H9 (cell line): ENCODE results near the gene LRCOL1. TPM values are rescaled to one million over a fixed set of nuclear protein-coding genes. Genes with fewer than 3 reads are reported as not detected.

Experiments used
- DNase-seq: peaks from one replicate; pipeline ENCODE4 v3.0.0-alpha.2; 2017
- H2AFZ ChIP-seq: one replicate; pipeline ENCODE4 v1.6.1; 2013; ENCODE audit warnings: mild to moderate bottlenecking, low read length, control low read depth, moderate library complexity
- H2AK5ac ChIP-seq: 2 replicates; pipeline ENCODE4 v1.6.1; 2013; ENCODE audit warnings: low read length, control low read depth, mixed read lengths; ENCODE audit not compliant: insufficient read length
- H2BK120ac ChIP-seq: one replicate; pipeline ENCODE4 v1.6.1; 2013; ENCODE audit warnings: low read depth, mild to moderate bottlenecking, low read length, control low read depth, inconsistent platforms; ENCODE audit not compliant: poor library complexity, severe bottlenecking
- H2BK12ac ChIP-seq: 2 replicates; pipeline ENCODE4 v1.6.1; 2013; ENCODE audit warnings: low read length, control low read depth, mixed read lengths, low read depth; ENCODE audit not compliant: insufficient read length
- H2BK15ac ChIP-seq: 2 replicates; pipeline ENCODE4 v1.6.1; 2013; ENCODE audit warnings: low read depth, low read length, control low read depth
- H2BK20ac ChIP-seq: one replicate; pipeline ENCODE4 v1.6.1; 2013; ENCODE audit warnings: low read depth, mild to moderate bottlenecking, low read length, control low read depth, inconsistent platforms; ENCODE audit not compliant: poor library complexity, severe bottlenecking
- H2BK5ac ChIP-seq: 2 replicates; pipeline ENCODE4 v1.6.1; 2013; ENCODE audit warnings: low read length, control low read depth, mixed read lengths; ENCODE audit not compliant: insufficient read length
- H3K14ac ChIP-seq: 2 replicates; pipeline ENCODE4 v1.6.1; 2013; ENCODE audit warnings: low read length, control low read depth; ENCODE audit not compliant: insufficient read depth
- H3K18ac ChIP-seq: 2 replicates; pipeline ENCODE4 v1.6.1; 2013; ENCODE audit warnings: low read depth, mild to moderate bottlenecking, mixed read lengths, low read length, control low read depth; ENCODE audit not compliant: insufficient read length
- H3K23ac ChIP-seq: 2 replicates; pipeline ENCODE4 v1.6.1; 2013; ENCODE audit warnings: low read length, control low read depth, mixed read lengths, low read depth; ENCODE audit not compliant: insufficient read length
- H3K23me2 ChIP-seq: 2 replicates; pipeline ENCODE4 v1.6.1; 2013; ENCODE audit warnings: low read depth, mild to moderate bottlenecking, mixed read lengths, low read length, control low read depth; ENCODE audit not compliant: insufficient read length, poor library complexity, severe bottlenecking
- H3K27ac ChIP-seq: 2 replicates; pipeline ENCODE4 v1.5.1; 2013; ENCODE audit warnings: low read length, control low read depth, mixed read lengths, low read depth; ENCODE audit not compliant: insufficient read length
- H3K27me3 ChIP-seq: 2 replicates; pipeline ENCODE4 v1.6.1; 2013; ENCODE audit warnings: low read length, control low read depth, inconsistent platforms; ENCODE audit not compliant: insufficient read depth
- H3K4ac ChIP-seq: 2 replicates; pipeline ENCODE4 v1.6.1; 2013; ENCODE audit warnings: low read depth, mild to moderate bottlenecking, control low read depth, inconsistent platforms, low read length, moderate library complexity
- H3K4me1 ChIP-seq: 2 replicates; pipeline ENCODE4 v1.6.1; 2013; ENCODE audit warnings: low read length, control low read depth, inconsistent platforms; ENCODE audit not compliant: insufficient read depth
- H3K4me2 ChIP-seq: 2 replicates; pipeline ENCODE4 v1.6.1; 2013; ENCODE audit warnings: low read length, control low read depth, mixed read lengths; ENCODE audit not compliant: insufficient read length, insufficient read depth
- H3K56ac ChIP-seq: 2 replicates; pipeline ENCODE4 v1.6.1; 2013; ENCODE audit warnings: low read depth, mild to moderate bottlenecking, mixed read lengths, low read length, control low read depth; ENCODE audit not compliant: insufficient read length
- H3K79me1 ChIP-seq: 2 replicates; pipeline ENCODE4 v1.6.1; 2013; ENCODE audit warnings: low read depth, mild to moderate bottlenecking, moderate library complexity, low read length, control low read depth, inconsistent platforms; ENCODE audit not compliant: insufficient read depth, poor library complexity, severe bottlenecking
- H3K79me2 ChIP-seq: 2 replicates; pipeline ENCODE4 v1.6.1; 2013; ENCODE audit warnings: low read length, control low read depth, inconsistent platforms; ENCODE audit not compliant: insufficient read depth
- H3K9ac ChIP-seq: 2 replicates; pipeline ENCODE4 v1.6.1; 2013; ENCODE audit warnings: low read length, control low read depth, mixed read lengths; ENCODE audit not compliant: insufficient read length; ENCODE audit errors: extremely low read depth
- H3K9me3 ChIP-seq: one replicate; pipeline ENCODE4 v1.6.1; 2013; ENCODE audit warnings: low read depth, low read length, inconsistent platforms; ENCODE audit not compliant: control insufficient read depth
- H3T11ph ChIP-seq: one replicate; pipeline ENCODE4 v1.6.1; 2013; ENCODE audit warnings: mild to moderate bottlenecking, low read length, control low read depth, inconsistent platforms
- H4K20me1 ChIP-seq: one replicate; pipeline ENCODE4 v1.6.1; 2013; ENCODE audit not compliant: control insufficient read depth, insufficient read length, insufficient read depth
- H4K5ac ChIP-seq: 2 replicates; pipeline ENCODE4 v1.6.1; 2013; ENCODE audit warnings: low read depth, mild to moderate bottlenecking, mixed read lengths, low read length, control low read depth; ENCODE audit not compliant: insufficient read length
- H4K8ac ChIP-seq: replicated peaks from 2 replicates; pipeline ENCODE4 v1.6.1; 2013; ENCODE audit warnings: low read length, control low read depth, mixed read lengths, low read depth; ENCODE audit not compliant: insufficient read length
- H4K91ac ChIP-seq: 2 replicates; pipeline ENCODE4 v1.6.1; 2013; ENCODE audit warnings: low read depth, mild to moderate bottlenecking, moderate library complexity, mixed read lengths, low read length, control low read depth; ENCODE audit not compliant: insufficient read length
- H3K27ac Mint-ChIP-seq, 3 experiments: 2 replicates in 2 of 3; 3 replicates in 1 of 3; pipeline ENCODE4 v1.8.0; 2020 to 2021; ENCODE audit warnings: mixed read lengths in 3 of 3, mild to moderate bottlenecking in 1 of 3, moderate library complexity in 1 of 3
- H3K27me3 Mint-ChIP-seq: 2 replicates; pipeline ENCODE4 v1.8.0; 2021; ENCODE audit warnings: low read depth, mild to moderate bottlenecking, moderate library complexity, mixed read lengths
- H3K36me3 Mint-ChIP-seq, 3 experiments: 2 replicates in 2 of 3; 3 replicates in 1 of 3; pipeline ENCODE4 v1.8.0; 2020 to 2021; ENCODE audit warnings: low read depth in 3 of 3, mixed read lengths in 3 of 3; ENCODE audit not compliant: insufficient read depth in 1 of 3
- H3K4me1 Mint-ChIP-seq, 2 experiments: 2 replicates each; pipeline ENCODE4 v1.8.0; 2020; ENCODE audit warnings: mixed read lengths in 2 of 2
- H3K4me3 Mint-ChIP-seq, 2 experiments: 2 replicates in 1 of 2; 3 replicates in 1 of 2; pipeline ENCODE4 v1.8.0; 2020 to 2021; ENCODE audit warnings: mild to moderate bottlenecking in 2 of 2, mixed read lengths in 2 of 2, moderate library complexity in 1 of 2
- H3K9me3 Mint-ChIP-seq, 2 experiments: 2 replicates in 1 of 2; 3 replicates in 1 of 2; pipeline ENCODE4 v1.8.0; 2020; ENCODE audit warnings: mild to moderate bottlenecking in 2 of 2, mixed read lengths in 2 of 2, moderate library complexity in 1 of 2
- WGBS: extraction: QIAGEN DNeasy Blood & Tissue Kit; methylation state at CpG from one replicate; pipeline ENCODE4 v1.1.7; 2013; ENCODE audit warnings: missing lambda C conversion rate, low lambda C conversion rate, mixed read lengths; ENCODE audit not compliant: insufficient read length; ENCODE audit errors: extremely low coverage; 5-methylcytosine and 5-hydroxymethylcytosine counted together
- total RNA-seq: library from RNA; stranded (reverse); gene quantifications from 2 replicates; pipeline ENCODE4 v1.2.1, GENCODE V29; 2021
- TF ChIP-seq, protein P1 (sequence below): fragments of 200-600 bp; sonication (generic); conservative IDR thresholded peaks from 3 replicates; pipeline ENCODE4 v1.8.0; 2021; ENCODE audit warnings: antibody characterized with exemption, mild to moderate bottlenecking

Gene LRCOL1
- total RNA-seq, 1 experiment from 2014 or later, result not detected

DNA sequence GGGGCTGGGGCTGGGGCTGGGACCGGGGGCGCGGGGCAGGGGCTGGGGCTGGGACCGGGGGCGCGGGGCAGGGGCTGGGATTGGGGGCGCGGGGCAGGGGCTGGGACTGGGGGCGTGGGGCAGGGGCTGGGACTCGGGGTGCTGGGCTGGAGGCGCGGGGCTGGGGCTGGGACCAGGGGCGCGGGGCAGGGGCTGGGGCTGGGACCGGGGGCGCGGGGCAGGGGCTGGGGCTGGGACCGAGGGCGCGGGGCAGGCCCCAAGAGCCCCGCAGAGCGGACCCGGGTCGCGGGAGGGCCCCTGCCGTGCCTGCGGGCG is 8.6 kb upstream of the LRCOL1 start:
- Histone ChIP-seq H2BK15ac (no peak overlapping the region), H3K27me3 (peaks cover 27% of the 10 kb centered on the region), H4K20me1 (no peaks in the 10 kb centered on the region), H2BK5ac (no peak overlapping the region), H2BK20ac (no peak overlapping the region), H2AFZ (no peak overlapping the region), H3K4me2 (no peak overlapping the region), H3K27ac (no peak overlapping the region), H3K18ac (no peak overlapping the region), H4K91ac (no peak overlapping the region), H3K14ac (no peak overlapping the region), H2BK120ac (no peak overlapping the region), H3K9ac (no peak overlapping the region), H3K23ac (no peak overlapping the region), H3K79me1 (no peaks in the 10 kb centered on the region), H2AK5ac (no peak overlapping the region), H3K23me2 (no peaks in the 10 kb centered on the region), H4K8ac (no peak overlapping the region), H2BK12ac (no peak overlapping the region), H3K56ac (no peak overlapping the region), H3T11ph (no peak overlapping the region), H3K4ac (no peak overlapping the region), H3K9me3 (peaks cover 20% of the 10 kb centered on the region), H3K4me1 (no peaks in the 10 kb centered on the region), H4K5ac (no peak overlapping the region), H3K79me2 (no peaks in the 10 kb centered on the region)
- WGBS, result no CpG with 5 or more reads among the region's 28 CpGs
- H3K4me1 Mint-ChIP-seq, result peaks cover 5 to 15% of the 10 kb centered on the region in 2 experiments
- no peak for DNase-seq
- H3K27me3 Mint-ChIP-seq, result peaks cover 59% of the 10 kb centered on the region
- no peak overlapping the region for H3K4me3 Mint-ChIP-seq
- peaks cover 8 to 11% (median 9%) of the 10 kb centered on the region in 3 experiments; a peak in 6 of 7 replicates for H3K36me3 Mint-ChIP-seq
- H3K27ac Mint-ChIP-seq, result no peak overlapping the region
- TF ChIP-seq, protein P1, sequence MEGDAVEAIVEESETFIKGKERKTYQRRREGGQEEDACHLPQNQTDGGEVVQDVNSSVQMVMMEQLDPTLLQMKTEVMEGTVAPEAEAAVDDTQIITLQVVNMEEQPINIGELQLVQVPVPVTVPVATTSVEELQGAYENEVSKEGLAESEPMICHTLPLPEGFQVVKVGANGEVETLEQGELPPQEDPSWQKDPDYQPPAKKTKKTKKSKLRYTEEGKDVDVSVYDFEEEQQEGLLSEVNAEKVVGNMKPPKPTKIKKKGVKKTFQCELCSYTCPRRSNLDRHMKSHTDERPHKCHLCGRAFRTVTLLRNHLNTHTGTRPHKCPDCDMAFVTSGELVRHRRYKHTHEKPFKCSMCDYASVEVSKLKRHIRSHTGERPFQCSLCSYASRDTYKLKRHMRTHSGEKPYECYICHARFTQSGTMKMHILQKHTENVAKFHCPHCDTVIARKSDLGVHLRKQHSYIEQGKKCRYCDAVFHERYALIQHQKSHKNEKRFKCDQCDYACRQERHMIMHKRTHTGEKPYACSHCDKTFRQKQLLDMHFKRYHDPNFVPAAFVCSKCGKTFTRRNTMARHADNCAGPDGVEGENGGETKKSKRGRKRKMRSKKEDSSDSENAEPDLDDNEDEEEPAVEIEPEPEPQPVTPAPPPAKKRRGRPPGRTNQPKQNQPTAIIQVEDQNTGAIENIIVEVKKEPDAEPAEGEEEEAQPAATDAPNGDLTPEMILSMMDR, result no peak
- peaks cover 21 to 23% of the 10 kb centered on the region in 2 experiments for H3K9me3 Mint-ChIP-seq
